HepG2 (cell line): ENCODE measurements around the gene CTXN3.

Experiments used
- BHLHE40 ChIP-seq: IDR thresholded peaks from 2 replicates; pipeline ENCODE4 v1.6.1; 2011; ENCODE audit warnings: low read length, improper control_type of control experiment
- PLRG1 ChIP-seq: fragments of 450-650 bp; conservative IDR thresholded peaks from 2 replicates; pipeline ENCODE4 v1.6.1; 2016
- ZBTB38 ChIP-seq: sonication (generic); formaldehyde crosslinking; IDR thresholded peaks from 2 replicates; pipeline ENCODE4 v1.5.1; 2020; ENCODE audit warnings: mild to moderate bottlenecking, missing genetic modification reagents
- ZKSCAN8 ChIP-seq: IDR thresholded peaks from 2 replicates; pipeline ENCODE4 v1.6.1; 2016; ENCODE audit warnings: borderline replicate concordance, missing genetic modification reagents, missing compliant biosample characterization

GRCh38 chr5:127694518-127695171 is 45.8 kb downstream of the CTXN3 start:
- TF ChIP-seq ZBTB38 (CRISPR knock-in tag): no peak
- TF ChIP-seq BHLHE40: no peak
- TF ChIP-seq PLRG1: no peak
- TF ChIP-seq ZKSCAN8 (CRISPR knock-in tag): no peak
